Stimulated activated CD4-positive, alpha-beta T cell treated with anti-CD3 and anti-CD28 coated beads, Interleukin-12 subunit alpha, Interleukin-12 subunit beta, amount 100 ng/mL, for 48 hours (primary cell): ENCODE results near the gene RSPH3.

ENCODE experiments used
- DNase-seq, 3 donors: peaks; one replicate each; pipeline ENCODE4 v3.0.0-alpha.2; 2020; ENCODE audit warnings: low read depth in 2 of 3, low spot score in 1 of 3

RSPH3 gene

GRCh38 chr6:158938220-158938619 lies 61.8 kb downstream of the RSPH3 start:
- DNase-seq = no peak

- no peak for DNase-seq
Measured at GRCh38 chr6:158934157-158934556, 65.8 kb downstream of the RSPH3 start.

- no peak for DNase-seq
Measured at GRCh38 chr6:158933079-158933595, 66.9 kb downstream of the RSPH3 start.

GRCh38 chr6:158928068-158928467 lies 71.9 kb downstream of the RSPH3 start:
- no peak for DNase-seq

- no peak for DNase-seq
Measured at GRCh38 chr6:158926414-158926813, 73.6 kb downstream of the RSPH3 start.

GRCh38 chr6:158924499-158925455 lies 75.2 kb downstream of the RSPH3 start:
- DNase-seq = no peak

GRCh38 chr6:158923805-158924498 lies 76.0 kb downstream of the RSPH3 start:
- no peak for DNase-seq
